Measurements from ENCODE around the gene SCRG1. TPM values are rescaled to one million over a fixed set of nuclear protein-coding genes. Genes with fewer than 3 reads are reported as not detected.

The SCRG1 gene
- not detected in 2 replicates for total RNA-seq

- DNase-seq (ENCODE audit: low read depth), result no peak
- TF ChIP-seq, protein P1, sequence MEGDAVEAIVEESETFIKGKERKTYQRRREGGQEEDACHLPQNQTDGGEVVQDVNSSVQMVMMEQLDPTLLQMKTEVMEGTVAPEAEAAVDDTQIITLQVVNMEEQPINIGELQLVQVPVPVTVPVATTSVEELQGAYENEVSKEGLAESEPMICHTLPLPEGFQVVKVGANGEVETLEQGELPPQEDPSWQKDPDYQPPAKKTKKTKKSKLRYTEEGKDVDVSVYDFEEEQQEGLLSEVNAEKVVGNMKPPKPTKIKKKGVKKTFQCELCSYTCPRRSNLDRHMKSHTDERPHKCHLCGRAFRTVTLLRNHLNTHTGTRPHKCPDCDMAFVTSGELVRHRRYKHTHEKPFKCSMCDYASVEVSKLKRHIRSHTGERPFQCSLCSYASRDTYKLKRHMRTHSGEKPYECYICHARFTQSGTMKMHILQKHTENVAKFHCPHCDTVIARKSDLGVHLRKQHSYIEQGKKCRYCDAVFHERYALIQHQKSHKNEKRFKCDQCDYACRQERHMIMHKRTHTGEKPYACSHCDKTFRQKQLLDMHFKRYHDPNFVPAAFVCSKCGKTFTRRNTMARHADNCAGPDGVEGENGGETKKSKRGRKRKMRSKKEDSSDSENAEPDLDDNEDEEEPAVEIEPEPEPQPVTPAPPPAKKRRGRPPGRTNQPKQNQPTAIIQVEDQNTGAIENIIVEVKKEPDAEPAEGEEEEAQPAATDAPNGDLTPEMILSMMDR (IDR thresholded peaks at IDR 0.05; ENCODE audit: insufficient read depth, low read length, poor library complexity, severe bottlenecking), result no peak
- no peaks in the 10 kb centered on the region for H3K27me3 ChIP-seq (ENCODE audit: control insufficient read depth, insufficient read depth, low read length)
- H3K36me3 ChIP-seq (ENCODE audit: control insufficient read depth, insufficient read depth, low read length), result no peaks in the 10 kb centered on the region
- H3K4me3 ChIP-seq (ENCODE audit: low read depth, low read length), result no peak within 1 kb of the TSS
Observed at GRCh38 chr4:173398779-173399415, at the start of gene SCRG1. TSS of gene SCRG1 (minus strand) at chr4:173399116. CDS start at chr4:173391414, 7,702 bp downstream.

- TF ChIP-seq, protein P1 (IDR thresholded peaks at IDR 0.05; ENCODE audit: insufficient read depth, low read length, poor library complexity, severe bottlenecking), result no peak
- Histone ChIP-seq H3K27me3 (ENCODE audit: control insufficient read depth, insufficient read depth, low read length) (no peaks in the 10 kb centered on the region), H3K36me3 (ENCODE audit: control insufficient read depth, insufficient read depth, low read length) (no peaks in the 10 kb centered on the region), H3K4me3 (ENCODE audit: low read depth, low read length) (no peak overlapping the region)
- no peak for DNase-seq (ENCODE audit: low read depth)
Observed at GRCh38 chr4:173448103-173448502, 49.2 kb upstream of the SCRG1 start.

DNA sequence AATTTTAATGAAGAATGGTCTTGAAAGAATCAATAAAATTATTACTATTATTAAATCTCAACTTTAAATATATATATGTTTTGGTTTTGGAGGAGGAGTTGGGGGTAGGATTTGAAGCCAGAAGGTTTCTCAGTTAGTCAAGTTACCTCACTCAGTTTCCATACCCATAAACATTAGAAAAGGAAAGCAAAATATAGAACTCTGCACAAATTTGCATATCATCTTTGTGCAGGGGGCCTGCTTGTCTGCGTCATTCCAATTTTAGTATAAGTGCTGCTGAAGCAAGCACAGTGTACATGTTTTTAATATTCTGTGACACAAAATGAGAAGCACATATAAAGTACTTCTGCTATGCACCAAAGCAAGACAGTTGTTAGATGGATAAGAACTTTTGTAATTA lies 47.5 kb upstream of the SCRG1 start:
- TF ChIP-seq, protein P1 (IDR thresholded peaks at IDR 0.05; ENCODE audit: insufficient read depth, low read length, poor library complexity, severe bottlenecking), result no peak
- Histone ChIP-seq H3K27me3 (ENCODE audit: control insufficient read depth, insufficient read depth, low read length) (no peaks in the 10 kb centered on the region), H3K4me3 (ENCODE audit: low read depth, low read length) (no peak overlapping the region), H3K36me3 (ENCODE audit: control insufficient read depth, insufficient read depth, low read length) (no peaks in the 10 kb centered on the region)
- no peak for DNase-seq (ENCODE audit: low read depth)

DNA sequence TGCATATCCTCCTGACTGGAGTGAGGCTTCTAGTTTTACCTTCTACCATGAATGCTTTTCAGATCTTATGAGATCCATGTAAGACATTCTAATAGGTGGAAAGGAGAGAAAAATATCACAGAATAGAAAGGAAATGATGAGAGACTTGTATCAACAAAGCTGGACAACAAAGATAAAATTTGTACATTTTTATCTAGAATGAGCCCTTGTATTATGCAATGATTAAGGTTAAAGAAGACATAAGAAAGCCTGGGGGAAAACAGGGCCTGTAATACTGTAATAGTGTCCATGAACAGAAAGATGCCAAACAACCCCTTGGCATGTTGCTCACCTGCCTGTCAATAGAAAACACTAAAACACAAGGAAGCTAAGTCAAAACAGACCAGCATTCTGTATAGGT lies 44.2 kb upstream of the SCRG1 start:
- H3K27me3 ChIP-seq (ENCODE audit: control insufficient read depth, insufficient read depth, low read length), result no peaks in the 10 kb centered on the region
- H3K36me3 ChIP-seq (ENCODE audit: control insufficient read depth, insufficient read depth, low read length), result no peaks in the 10 kb centered on the region
- H3K4me3 ChIP-seq (ENCODE audit: low read depth, low read length), result no peak overlapping the region
- no peak for DNase-seq (ENCODE audit: low read depth)
- TF ChIP-seq, protein P1 (IDR thresholded peaks at IDR 0.05; ENCODE audit: insufficient read depth, low read length, poor library complexity, severe bottlenecking), result no peak

DNA sequence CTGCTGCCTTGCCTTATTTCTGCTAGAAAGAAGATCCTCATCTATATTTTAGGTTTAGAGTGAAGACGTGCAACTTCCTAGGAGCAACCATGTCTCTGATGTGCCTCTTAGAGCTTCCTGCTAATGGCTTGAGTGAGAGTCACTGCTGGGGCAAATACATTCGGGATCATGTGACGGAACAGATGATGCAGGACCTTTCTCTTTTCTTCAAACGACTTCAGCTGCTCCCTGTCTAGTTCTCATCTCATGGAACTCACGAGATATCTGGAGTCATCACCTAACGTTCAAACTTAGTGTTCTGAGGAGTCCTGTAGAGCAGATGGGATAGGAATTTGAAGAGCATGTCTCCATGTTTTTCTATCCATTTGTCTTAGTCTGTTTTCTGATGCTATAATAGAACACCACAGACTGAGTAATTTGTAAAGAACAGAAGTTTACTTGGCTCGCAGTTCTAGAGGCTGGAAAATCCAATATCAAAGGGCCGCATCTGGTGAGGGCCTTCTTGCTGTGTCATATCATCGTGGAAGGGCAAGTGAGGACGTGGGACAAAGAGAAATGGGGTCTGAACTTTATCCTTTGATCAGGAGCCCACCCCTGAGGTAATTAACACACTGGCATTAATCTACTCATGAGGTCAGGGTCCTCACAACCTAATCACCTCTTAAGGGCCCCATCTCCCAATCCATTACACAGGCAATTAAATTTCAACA lies 43.5 kb upstream of the SCRG1 start:
- Histone ChIP-seq H3K36me3 (ENCODE audit: control insufficient read depth, insufficient read depth, low read length) (no peaks in the 10 kb centered on the region), H3K27me3 (ENCODE audit: control insufficient read depth, insufficient read depth, low read length) (no peaks in the 10 kb centered on the region), H3K4me3 (ENCODE audit: low read depth, low read length) (no peak overlapping the region)
- TF ChIP-seq, protein P1 (IDR thresholded peaks at IDR 0.05; ENCODE audit: insufficient read depth, low read length, poor library complexity, severe bottlenecking), result no peak
- DNase-seq (ENCODE audit: low read depth), result no peak

All from kidney epithelial cell (primary cell).